ES-I3 (cell line): ENCODE data around the gene CASK.
A peak's percentile ranks its signal among the peaks of the same experiment; 100 is the strongest.

ENCODE experiments used
- H3K36me3 ChIP-seq: 2 replicates; pipeline ENCODE4 v1.6.1; 2013; ENCODE audit warnings: mild to moderate bottlenecking, low read length, control low read depth, moderate library complexity; ENCODE audit not compliant: insufficient read depth
- H3K4me1 ChIP-seq: 2 replicates; pipeline ENCODE4 v1.6.1; 2013; ENCODE audit warnings: mild to moderate bottlenecking, control low read depth, low read length; ENCODE audit not compliant: insufficient read depth
- H3K9ac ChIP-seq: 2 replicates; pipeline ENCODE4 v1.6.1; 2013; ENCODE audit warnings: low read depth, mild to moderate bottlenecking, low read length, moderate library complexity
- H3K9me3 ChIP-seq: 2 replicates; pipeline ENCODE4 v1.6.1; 2013; ENCODE audit warnings: mild to moderate bottlenecking, low read length, moderate library complexity; ENCODE audit not compliant: control insufficient read depth, insufficient read depth

Gene CASK, protein sequence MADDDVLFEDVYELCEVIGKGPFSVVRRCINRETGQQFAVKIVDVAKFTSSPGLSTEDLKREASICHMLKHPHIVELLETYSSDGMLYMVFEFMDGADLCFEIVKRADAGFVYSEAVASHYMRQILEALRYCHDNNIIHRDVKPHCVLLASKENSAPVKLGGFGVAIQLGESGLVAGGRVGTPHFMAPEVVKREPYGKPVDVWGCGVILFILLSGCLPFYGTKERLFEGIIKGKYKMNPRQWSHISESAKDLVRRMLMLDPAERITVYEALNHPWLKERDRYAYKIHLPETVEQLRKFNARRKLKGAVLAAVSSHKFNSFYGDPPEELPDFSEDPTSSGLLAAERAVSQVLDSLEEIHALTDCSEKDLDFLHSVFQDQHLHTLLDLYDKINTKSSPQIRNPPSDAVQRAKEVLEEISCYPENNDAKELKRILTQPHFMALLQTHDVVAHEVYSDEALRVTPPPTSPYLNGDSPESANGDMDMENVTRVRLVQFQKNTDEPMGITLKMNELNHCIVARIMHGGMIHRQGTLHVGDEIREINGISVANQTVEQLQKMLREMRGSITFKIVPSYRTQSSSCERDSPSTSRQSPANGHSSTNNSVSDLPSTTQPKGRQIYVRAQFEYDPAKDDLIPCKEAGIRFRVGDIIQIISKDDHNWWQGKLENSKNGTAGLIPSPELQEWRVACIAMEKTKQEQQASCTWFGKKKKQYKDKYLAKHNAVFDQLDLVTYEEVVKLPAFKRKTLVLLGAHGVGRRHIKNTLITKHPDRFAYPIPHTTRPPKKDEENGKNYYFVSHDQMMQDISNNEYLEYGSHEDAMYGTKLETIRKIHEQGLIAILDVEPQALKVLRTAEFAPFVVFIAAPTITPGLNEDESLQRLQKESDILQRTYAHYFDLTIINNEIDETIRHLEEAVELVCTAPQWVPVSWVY

DNA sequence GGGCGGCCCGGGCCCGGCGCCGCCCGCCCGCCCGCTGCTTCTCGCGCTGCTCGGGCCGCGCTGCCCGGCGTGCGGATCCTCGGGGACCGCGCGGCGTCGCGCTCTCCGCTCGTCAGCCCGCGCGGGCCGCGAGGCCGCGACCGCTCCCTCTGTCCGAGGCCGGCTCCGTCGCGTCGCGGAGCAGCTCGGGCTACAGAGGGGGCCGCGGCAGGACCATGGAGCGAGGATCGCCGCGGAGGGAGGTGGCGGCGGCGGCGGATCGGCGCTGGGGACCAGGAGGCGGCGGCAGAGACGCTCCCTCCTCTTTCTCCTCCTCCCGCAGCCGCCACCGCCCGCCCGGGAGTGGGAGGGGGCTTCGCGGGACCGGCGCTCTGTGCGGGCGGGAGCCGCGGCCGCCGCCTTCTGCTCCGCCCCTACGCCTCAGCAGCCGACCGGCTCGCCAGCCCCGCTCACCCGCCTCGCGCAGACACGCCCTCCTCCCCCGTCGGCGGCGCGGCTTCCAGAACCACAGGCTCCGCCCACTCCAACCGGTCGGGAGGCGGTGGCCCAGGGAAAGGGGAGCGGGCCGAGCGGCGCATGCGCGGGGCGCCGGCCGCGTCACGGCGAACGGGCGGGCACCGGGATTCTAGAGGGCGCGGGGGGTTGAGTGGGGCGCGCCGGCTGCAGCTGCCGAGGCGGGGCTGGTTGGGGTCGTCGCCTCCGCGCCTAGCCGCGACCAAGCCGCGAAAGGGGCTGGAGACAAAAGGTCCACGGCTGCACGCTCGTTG, at the start of gene CASK:
Gene CASK, minus strand, starts transcription at position 344 of the 767 bp plus-strand sequence. CDS start 566 bp downstream, outside the sequence.
- peak within 1 kb of the TSS; percentile 75 for H3K9ac ChIP-seq
- no peaks in the 10 kb centered on the region for H3K9me3 ChIP-seq
- peaks cover under 1% of the 10 kb centered on the region; the same call in 1 of the 2 replicates for H3K4me1 ChIP-seq
- H3K36me3 ChIP-seq: no peaks in the 10 kb centered on the region

DNA sequence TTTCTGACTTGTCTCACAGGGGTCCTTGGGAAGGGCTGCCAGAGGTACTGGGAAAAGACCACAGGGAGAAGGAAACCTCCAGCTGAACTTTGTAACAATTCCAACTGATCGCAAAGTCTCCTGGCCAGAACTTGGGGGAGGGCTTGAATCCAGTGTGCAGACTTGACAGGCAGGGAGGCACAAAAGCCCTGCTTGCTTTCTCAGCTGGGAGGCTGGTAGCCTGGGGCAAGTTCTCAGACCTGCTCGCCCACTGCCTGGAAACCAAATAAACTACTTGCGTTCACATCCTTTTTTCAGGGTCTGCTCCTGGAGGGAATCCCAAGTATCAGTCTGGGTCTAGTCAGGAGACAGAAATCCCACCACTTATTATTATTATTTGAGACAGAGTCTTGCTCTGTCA, 48.0 kb upstream of the CASK start:
- no peaks in the 10 kb centered on the region for H3K9me3 ChIP-seq
- H3K9ac ChIP-seq: no peak overlapping the region
- no peaks in the 10 kb centered on the region for H3K36me3 ChIP-seq
- H3K4me1 ChIP-seq: no peaks in the 10 kb centered on the region

DNA sequence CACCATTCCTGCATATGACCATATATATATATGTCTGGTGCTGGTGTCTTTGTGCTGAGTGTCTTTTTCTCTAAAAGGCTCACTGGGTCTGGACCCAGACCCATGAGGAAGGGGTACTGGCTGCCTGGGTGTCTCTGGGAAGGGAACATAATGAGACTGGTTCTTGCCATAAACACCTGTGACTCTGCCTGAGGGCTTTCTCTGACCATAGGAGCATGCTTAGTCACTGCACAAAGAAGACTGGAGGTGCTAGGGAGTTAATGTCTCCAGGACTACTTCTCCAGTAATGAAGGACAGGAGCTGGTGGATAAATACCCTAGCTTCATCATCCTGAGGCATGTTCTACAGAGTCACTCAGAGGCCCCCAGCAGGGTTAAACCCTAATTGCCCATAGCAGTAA, 47.1 kb upstream of the CASK start:
- no peaks in the 10 kb centered on the region for H3K9me3 ChIP-seq
- H3K9ac ChIP-seq: no peak overlapping the region
- no peaks in the 10 kb centered on the region for H3K4me1 ChIP-seq
- H3K36me3 ChIP-seq: no peaks in the 10 kb centered on the region

DNA sequence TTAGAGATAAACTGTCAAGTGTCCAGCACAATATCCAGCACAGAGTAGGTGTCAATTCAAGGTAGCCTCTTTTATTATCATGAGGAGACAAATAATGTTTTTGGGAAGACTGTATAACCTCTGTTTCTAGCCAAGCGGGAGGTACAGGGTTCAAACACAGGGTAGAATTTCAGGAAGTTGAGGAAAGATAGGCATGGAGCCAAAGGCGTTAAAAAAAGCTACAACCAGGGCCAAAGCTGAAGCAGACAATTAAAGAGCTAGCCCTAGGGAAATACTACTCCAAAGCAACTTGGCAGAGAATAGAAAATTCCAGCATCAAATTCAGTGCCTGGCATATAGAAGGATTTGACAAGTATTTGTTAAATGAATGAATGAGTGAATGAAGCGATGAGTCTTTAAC, 40.0 kb upstream of the CASK start:
- Histone ChIP-seq H3K9ac (no peak overlapping the region), H3K4me1 (no peaks in the 10 kb centered on the region), H3K36me3 (no peaks in the 10 kb centered on the region), H3K9me3 (no peaks in the 10 kb centered on the region)

DNA sequence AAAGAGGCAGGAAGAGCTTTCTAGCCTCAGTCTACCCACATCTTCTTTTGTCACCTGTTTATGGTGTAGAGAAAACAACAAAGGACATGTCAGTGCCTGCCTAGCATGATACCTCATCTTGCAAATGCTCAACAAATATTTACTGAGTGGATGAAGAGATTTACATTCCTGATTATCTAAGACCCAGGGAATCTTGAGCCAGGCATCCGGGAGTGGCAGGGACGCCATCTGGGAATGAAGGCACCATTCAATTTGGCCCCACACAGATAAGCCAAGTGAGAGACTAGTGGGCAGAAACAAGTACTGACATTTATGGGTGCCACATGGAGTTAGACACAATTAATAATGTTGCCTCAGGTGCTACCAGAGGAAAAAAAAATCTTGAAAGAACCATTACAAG, 36.8 kb upstream of the CASK start:
- H3K36me3 ChIP-seq: no peaks in the 10 kb centered on the region
- no peak overlapping the region for H3K9ac ChIP-seq
- H3K9me3 ChIP-seq: no peaks in the 10 kb centered on the region
- H3K4me1 ChIP-seq: no peaks in the 10 kb centered on the region

DNA sequence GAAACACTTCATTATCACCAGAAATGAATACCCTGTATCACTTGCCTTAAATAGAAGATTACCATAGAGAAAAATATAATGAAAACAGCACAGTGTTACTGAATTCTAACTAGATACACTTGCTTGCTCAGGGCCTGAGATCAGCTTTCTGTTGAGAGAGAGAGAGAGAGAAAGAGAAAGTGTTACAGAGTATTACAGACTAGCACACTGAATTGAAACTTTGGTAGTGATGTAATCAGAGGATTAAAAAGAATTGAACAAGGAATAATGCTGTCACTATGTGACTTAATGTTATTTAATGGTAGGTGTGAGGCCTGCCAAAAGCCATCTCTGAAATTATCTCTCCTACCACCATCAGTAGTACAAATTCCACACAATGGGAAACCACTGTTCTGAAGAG, 35.5 kb upstream of the CASK start:
- H3K9ac ChIP-seq: no peak overlapping the region
- no peaks in the 10 kb centered on the region for H3K36me3 ChIP-seq
- no peaks in the 10 kb centered on the region for H3K4me1 ChIP-seq
- H3K9me3 ChIP-seq: no peaks in the 10 kb centered on the region

DNA sequence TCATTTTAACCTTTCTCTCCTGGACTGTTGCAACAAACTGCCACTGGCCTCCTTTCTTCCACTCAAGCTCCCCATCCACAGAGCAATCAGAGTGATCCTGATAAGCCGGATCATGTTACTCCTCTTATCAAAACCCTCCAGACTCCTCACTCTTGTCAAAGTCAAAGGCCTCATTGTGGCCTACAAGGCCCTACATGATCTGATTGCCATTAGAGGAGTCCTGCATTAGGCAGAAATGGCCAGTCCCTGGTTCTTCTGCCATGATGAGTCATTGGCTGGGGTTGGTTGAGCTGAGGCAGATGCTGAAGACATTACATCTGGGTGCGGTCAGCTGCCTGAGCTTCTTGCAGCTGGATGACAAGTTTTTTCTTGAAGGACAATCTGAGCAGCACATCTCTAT, 32.7 kb upstream of the CASK start:
- H3K9me3 ChIP-seq: no peaks in the 10 kb centered on the region
- no peaks in the 10 kb centered on the region for H3K4me1 ChIP-seq
- H3K36me3 ChIP-seq: no peaks in the 10 kb centered on the region
- no peak overlapping the region for H3K9ac ChIP-seq

DNA sequence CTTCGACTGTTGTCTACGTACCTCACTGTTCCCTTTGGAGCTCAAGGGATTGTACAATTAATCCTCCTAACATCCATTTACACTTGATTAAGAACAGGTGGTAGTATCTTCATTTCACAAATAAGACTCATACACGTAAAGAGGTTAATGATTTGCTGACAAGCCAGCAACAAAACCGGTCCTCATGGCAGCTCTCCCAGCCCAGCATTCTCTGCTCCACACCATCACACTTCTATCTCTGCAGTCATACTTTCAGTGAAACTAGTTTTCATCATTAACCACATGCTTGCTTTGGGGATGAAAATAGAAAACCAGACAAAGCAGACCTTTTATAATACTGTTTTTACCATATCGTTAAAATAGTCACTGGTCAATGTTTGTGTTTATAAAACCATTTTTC, 28.7 kb upstream of the CASK start:
- H3K9me3 ChIP-seq: no peaks in the 10 kb centered on the region
- H3K36me3 ChIP-seq: no peaks in the 10 kb centered on the region
- no peak overlapping the region for H3K9ac ChIP-seq
- peaks cover 6% of the 10 kb centered on the region for H3K4me1 ChIP-seq

DNA sequence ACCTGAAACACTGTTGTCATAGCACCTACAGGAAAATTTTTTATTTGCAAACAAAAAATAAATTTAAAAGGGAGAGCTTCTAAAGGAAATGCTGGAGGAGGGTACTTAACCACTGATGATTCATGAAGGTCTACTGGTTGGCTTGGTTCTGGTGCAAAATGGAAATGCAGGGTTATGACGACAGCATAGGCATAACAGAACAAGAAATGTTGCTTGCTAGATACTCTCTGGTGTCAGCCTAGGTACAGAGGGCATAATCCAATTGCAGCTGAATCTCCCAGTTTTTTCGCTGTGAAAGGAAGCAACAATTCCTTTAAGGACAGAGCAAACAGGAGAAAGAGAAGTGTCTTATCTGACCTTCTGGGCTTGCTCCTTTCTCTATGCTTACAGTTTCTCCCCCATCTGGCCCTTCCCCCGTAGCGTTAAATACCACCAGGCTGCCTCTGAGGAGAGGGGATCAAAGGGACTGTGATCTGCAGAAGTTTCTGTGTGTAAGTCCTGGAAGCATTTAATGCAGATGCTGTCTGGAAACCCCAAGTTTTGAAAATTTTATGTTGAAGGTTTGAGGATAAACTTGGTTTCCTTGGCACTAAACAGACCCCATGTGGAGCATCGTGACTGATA, 23.7 kb upstream of the CASK start:
- H3K9me3 ChIP-seq: no peaks in the 10 kb centered on the region
- H3K9ac ChIP-seq: no peak overlapping the region
- H3K4me1 ChIP-seq: peaks cover 22% of the 10 kb centered on the region
- no peaks in the 10 kb centered on the region for H3K36me3 ChIP-seq

DNA sequence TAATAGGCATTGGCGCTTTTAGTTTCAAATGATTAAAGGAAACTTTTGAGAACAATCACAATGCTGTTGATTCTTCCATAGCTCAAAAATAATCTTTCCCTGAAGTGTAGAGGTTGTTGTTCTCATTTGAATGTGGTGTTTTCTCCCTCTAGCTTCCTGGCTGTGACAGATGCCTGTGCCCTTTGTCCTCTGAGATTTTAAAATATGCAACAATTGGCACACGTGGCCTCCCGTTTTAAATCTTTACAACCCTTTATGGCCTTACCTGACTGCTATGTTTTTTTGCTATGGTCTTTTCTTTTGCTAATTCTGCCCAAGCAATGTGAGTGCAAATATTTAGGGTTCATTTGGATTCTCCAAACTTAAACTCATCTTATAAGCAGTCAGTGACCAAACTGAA, 22.9 kb upstream of the CASK start:
- no peaks in the 10 kb centered on the region for H3K36me3 ChIP-seq
- peaks cover 22% of the 10 kb centered on the region for H3K4me1 ChIP-seq
- no peaks in the 10 kb centered on the region for H3K9me3 ChIP-seq
- H3K9ac ChIP-seq: no peak overlapping the region

DNA sequence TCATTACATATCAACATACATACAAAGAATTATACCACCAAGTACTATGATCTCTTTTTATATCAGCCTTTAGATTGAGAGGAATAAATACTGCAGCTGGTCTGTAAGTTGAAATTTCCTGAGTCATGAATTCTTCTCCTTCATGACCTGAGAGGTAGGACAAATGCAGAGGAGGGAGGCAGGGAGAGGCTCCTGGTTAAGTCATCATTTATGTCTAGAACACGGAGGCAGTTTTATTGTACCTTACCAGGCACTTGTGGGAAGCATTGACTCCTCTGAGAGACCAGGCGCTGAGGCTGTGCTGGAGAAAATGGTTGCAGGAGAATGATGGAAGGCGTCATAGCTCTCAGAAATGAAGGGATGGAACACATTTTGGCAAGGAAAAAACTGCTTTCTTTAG, 12.5 kb upstream of the CASK start:
- Histone ChIP-seq H3K4me1 (no peaks in the 10 kb centered on the region), H3K9ac (no peak overlapping the region), H3K36me3 (no peaks in the 10 kb centered on the region), H3K9me3 (no peaks in the 10 kb centered on the region)

DNA sequence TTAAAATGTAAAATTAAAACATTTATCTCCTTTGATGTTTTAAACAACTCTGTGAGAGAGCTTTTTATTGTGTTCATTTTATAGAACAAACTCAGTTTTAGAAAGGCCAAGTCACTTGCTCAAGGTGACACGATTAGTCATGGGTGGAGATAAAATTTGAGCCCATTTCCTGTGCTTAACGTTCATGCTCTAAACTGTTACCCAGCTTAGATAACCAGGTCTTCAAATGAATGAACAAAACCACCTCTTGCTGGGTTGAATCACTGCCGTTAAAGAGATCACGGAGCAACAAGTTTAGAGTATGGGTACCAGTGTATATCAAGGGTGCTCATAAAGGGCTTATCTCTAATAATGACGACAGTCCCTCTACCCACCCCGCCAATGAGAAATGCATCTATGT, 10.2 kb upstream of the CASK start:
- Histone ChIP-seq H3K4me1 (no peaks in the 10 kb centered on the region), H3K9me3 (no peaks in the 10 kb centered on the region), H3K36me3 (no peaks in the 10 kb centered on the region), H3K9ac (no peak overlapping the region)

DNA sequence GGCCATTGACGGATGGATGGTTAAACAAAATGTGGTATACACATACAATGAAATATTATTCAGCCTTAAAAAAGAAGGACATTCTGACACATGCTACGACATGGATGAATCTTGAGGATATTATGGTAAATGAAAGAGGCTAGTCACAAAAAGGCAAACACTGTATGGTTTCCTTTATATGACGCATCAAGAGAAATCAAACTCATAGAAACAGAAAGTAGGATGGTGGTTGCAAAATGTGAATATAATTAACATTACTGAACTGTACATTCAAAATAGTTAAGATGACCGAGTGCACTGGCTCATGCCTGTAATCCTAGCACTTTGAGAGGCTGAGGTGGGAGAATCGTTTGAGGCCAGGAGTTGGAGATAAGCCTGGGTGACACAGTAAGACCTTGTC, 9.5 kb upstream of the CASK start:
- H3K4me1 ChIP-seq: no peaks in the 10 kb centered on the region
- no peaks in the 10 kb centered on the region for H3K36me3 ChIP-seq

DNA sequence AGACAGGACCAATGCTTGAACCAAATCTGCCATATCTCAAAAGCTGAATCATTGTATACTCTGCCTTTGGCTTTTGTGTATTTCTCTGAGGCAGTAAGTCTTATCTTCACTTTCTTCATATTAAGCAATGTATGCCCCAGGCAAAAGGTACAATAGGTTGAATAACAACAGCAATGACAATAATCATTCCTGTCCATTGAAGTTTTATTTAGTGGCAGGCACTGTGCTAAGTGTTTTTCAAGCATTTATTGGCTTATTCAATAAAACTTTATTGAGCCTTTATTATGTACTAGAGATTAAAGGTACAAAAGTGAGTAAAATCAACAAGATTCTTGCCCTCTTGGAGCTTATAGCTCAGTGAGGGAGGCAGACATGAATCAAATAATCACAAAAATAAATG, 8.2 kb upstream of the CASK start:
- H3K9me3 ChIP-seq: no peaks in the 10 kb centered on the region
- H3K36me3 ChIP-seq: no peaks in the 10 kb centered on the region
- no peaks in the 10 kb centered on the region for H3K4me1 ChIP-seq
- no peak overlapping the region for H3K9ac ChIP-seq

More for the DNA sequence above, 9.5 kb upstream of the CASK start:
- no peak overlapping the region for H3K9ac ChIP-seq
- H3K9me3 ChIP-seq: no peaks in the 10 kb centered on the region
